ENCODE results near the gene FAM83D. TPM values are rescaled to one million over a fixed set of nuclear protein-coding genes. Genes with fewer than 3 reads are reported as not detected.
A peak's percentile ranks its signal among the peaks of the same experiment; 100 is the strongest.

Gene FAM83D
- total RNA-seq, result under 1 TPM; 0.42 to 0.65 TPM
- long read RNA-seq, partial matches to known transcripts, result 0 of 1 reads
- long read RNA-seq, other reads (novel, unspliced or antisense), result 0 of 1 reads

GRCh38 chr20:38926142-38926933 lies at the start of gene FAM83D:
Gene FAM83D, plus strand, starts transcription at chr20:38926417. Its CDS starts 26 bp downstream, at chr20:38926443.
- DNase-seq, result peak; percentile 95
- intact Hi-C loops (cut with DNase I), result loop anchor here (1.0 to 5.0 kb wide), 2 partner anchors 121 to 122 kb away; no protein-coding TSS in a partner anchor
- ATAC-seq, result peak; percentile 98 to 99

GRCh38 chr20:38877483-38877882 lies 48.7 kb upstream of the FAM83D start:
- intact Hi-C loops (cut with DNase I), result no loop called here
- ATAC-seq (no peak), DNase-seq (no peak)

- DNase-seq (no peak), ATAC-seq (no peak)
- intact Hi-C loops (cut with DNase I), result no loop called here
These were observed 47.4 kb upstream of the FAM83D start for GRCh38 chr20:38878866-38879265.

GRCh38 chr20:38880952-38881735 lies 45.1 kb upstream of the FAM83D start:
- ATAC-seq, result no peak

GRCh38 chr20:38881806-38882440 lies 44.3 kb upstream of the FAM83D start:
- intact Hi-C loops (cut with DNase I), result no loop called here
- DNase-seq, result no peak
- ATAC-seq, result no peak

More at GRCh38 chr20:38880952-38881735, 45.1 kb upstream of the FAM83D start:
- intact Hi-C loops (cut with DNase I), result no loop called here
- DNase-seq, result no peak

GRCh38 chr20:38882600-38882999 lies 43.6 kb upstream of the FAM83D start:
- ATAC-seq, result no peak
- DNase-seq, result no peak
- intact Hi-C loops (cut with DNase I), result no loop called here

- peak; percentile 30 to 47 for ATAC-seq
- intact Hi-C loops (cut with DNase I), result no loop called here
- DNase-seq, result peak; percentile 50
These were observed 42.9 kb upstream of the FAM83D start for GRCh38 chr20:38883081-38883980.

GRCh38 chr20:38883981-38884733 lies 42.1 kb upstream of the FAM83D start:
- DNase-seq (no peak), ATAC-seq (no peak)
- intact Hi-C loops (cut with DNase I), result no loop called here

GRCh38 chr20:38885357-38885756 lies 40.9 kb upstream of the FAM83D start:
- intact Hi-C loops (cut with DNase I), result no loop called here
- DNase-seq, result no peak
- ATAC-seq, result no peak

GRCh38 chr20:38888059-38888831 lies 38.0 kb upstream of the FAM83D start:
- DNase-seq, result no peak
- ATAC-seq, result peak in 1 of 2 donors; percentile 28
- intact Hi-C loops (cut with DNase I), result no loop called here

- intact Hi-C loops (cut with DNase I), result no loop called here
- no peak for DNase-seq
- no peak for ATAC-seq
These were observed 37.2 kb upstream of the FAM83D start for GRCh38 chr20:38889050-38889449.

GRCh38 chr20:38889792-38890496 lies 36.3 kb upstream of the FAM83D start:
- DNase-seq (no peak), ATAC-seq (no peak)
- intact Hi-C loops (cut with DNase I), result no loop called here

GRCh38 chr20:38890497-38890818 lies 35.8 kb upstream of the FAM83D start:
- intact Hi-C loops (cut with DNase I), result no loop called here
- ATAC-seq, result no peak

GRCh38 chr20:38892091-38892981 lies 33.9 kb upstream of the FAM83D start:
- ATAC-seq, result no peak
- intact Hi-C loops (cut with DNase I), result loop anchor here in 1 of 2 donors (2.0 kb wide), 1 partner anchor 246 kb away; no protein-coding TSS in a partner anchor

More at GRCh38 chr20:38890497-38890818, 35.8 kb upstream of the FAM83D start:
- DNase-seq, result no peak

GRCh38 chr20:38893056-38893564 lies 33.1 kb upstream of the FAM83D start:
- ATAC-seq (peak in 1 of 2 donors; percentile 61), DNase-seq (no peak)
- intact Hi-C loops (cut with DNase I), result loop anchor here in 1 of 2 donors (2.0 kb wide), 1 partner anchor 246 kb away; no protein-coding TSS in a partner anchor

More at GRCh38 chr20:38892091-38892981, 33.9 kb upstream of the FAM83D start:
- no peak for DNase-seq

Data from left cardiac atrium (tissue), 4 donors.